Measurements from ENCODE around the gene BTNL3.

DNA sequence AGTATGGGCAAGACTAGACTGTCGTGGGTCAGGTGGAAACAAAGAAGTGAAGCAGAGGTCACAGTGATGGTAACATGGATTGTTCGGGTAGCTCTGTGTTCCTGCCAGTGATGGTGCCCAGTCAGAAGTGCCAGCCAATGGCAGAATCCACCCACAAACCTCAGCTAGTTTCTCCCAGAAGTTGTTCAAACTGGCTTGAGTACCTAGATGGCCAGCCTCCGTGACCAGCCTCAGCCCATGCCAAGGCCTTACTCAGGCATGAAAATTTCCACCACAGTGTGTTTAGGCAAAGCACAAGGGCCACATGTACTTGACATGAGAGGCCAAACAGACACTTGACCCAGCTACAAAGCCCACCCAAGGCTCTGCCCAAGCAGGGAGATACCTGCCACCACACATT is 32.0 kb downstream of the BTNL3 start:
- no peak for TF ChIP-seq POLR2A (IDR thresholded peaks at IDR 0.05)
- TF ChIP-seq, protein P1, sequence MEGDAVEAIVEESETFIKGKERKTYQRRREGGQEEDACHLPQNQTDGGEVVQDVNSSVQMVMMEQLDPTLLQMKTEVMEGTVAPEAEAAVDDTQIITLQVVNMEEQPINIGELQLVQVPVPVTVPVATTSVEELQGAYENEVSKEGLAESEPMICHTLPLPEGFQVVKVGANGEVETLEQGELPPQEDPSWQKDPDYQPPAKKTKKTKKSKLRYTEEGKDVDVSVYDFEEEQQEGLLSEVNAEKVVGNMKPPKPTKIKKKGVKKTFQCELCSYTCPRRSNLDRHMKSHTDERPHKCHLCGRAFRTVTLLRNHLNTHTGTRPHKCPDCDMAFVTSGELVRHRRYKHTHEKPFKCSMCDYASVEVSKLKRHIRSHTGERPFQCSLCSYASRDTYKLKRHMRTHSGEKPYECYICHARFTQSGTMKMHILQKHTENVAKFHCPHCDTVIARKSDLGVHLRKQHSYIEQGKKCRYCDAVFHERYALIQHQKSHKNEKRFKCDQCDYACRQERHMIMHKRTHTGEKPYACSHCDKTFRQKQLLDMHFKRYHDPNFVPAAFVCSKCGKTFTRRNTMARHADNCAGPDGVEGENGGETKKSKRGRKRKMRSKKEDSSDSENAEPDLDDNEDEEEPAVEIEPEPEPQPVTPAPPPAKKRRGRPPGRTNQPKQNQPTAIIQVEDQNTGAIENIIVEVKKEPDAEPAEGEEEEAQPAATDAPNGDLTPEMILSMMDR (IDR thresholded peaks at IDR 0.05), result no peak

All from heart left ventricle (tissue), 13 donors.